ENCODE results near the gene SLC29A3. TPM values are rescaled to one million over a fixed set of nuclear protein-coding genes. Genes with fewer than 3 reads are reported as not detected.

Gene SLC29A3
- total RNA-seq, 1 experiment from 2014 or later, result 5.9 TPM

DNA sequence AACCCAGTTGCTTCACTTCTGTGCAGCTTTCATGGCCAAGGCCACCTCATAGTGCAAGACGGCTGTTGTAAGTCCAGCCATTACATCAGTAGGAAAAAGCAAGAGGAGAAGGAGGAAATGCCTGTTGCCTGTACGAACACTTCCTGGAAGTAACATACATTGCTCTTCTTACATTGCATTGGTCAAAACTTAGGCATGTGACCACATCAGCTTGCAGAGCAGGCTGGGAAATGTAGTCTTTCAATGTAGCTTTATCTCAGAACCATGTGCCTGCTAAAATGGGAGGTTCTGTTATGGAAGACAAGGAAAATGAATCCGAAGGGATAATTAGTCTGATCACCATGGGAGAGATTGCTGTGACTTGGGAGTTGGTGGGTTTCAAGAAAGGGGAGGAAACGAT is 4.3 kb downstream of the SLC29A3 start (continued):
- TF ChIP-seq, protein P1, sequence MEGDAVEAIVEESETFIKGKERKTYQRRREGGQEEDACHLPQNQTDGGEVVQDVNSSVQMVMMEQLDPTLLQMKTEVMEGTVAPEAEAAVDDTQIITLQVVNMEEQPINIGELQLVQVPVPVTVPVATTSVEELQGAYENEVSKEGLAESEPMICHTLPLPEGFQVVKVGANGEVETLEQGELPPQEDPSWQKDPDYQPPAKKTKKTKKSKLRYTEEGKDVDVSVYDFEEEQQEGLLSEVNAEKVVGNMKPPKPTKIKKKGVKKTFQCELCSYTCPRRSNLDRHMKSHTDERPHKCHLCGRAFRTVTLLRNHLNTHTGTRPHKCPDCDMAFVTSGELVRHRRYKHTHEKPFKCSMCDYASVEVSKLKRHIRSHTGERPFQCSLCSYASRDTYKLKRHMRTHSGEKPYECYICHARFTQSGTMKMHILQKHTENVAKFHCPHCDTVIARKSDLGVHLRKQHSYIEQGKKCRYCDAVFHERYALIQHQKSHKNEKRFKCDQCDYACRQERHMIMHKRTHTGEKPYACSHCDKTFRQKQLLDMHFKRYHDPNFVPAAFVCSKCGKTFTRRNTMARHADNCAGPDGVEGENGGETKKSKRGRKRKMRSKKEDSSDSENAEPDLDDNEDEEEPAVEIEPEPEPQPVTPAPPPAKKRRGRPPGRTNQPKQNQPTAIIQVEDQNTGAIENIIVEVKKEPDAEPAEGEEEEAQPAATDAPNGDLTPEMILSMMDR (IDR thresholded peaks at IDR 0.05 in 2 of 3, conservative IDR thresholded peaks at IDR 0.05 in 1 of 3; ENCODE audit: borderline replicate concordance in 1 of 3, insufficient read depth in 1 of 3, low read depth in 2 of 3, low read length in 2 of 3), result no peak
- TF ChIP-seq TCF7L2 (IDR thresholded peaks at IDR 0.05; ENCODE audit: borderline replicate concordance, extremely low read depth, insufficient read depth, insufficient read length) (no peak), EGR1 (IDR thresholded peaks at IDR 0.05; ENCODE audit: low read depth) (no peak)

DNA sequence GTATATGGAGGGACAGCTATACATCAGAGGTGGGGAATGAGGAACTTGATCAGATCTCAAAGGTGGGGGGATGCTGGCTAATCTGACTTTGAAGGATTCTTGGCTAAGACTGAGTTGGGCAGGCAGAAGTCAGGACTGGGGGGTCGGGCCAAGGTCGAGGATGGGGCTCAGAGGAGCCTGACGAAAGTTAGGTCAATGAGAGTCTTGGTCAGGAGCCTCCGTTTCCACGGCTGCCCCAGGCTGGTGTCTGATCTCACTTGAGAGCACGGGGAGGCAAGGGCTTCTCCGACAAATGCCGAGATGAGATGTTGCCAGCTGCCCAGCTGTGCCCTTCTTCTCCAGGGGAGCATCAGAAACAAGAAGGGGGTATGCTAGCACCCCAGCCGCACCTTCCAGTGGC is 5.7 kb downstream of the SLC29A3 start:
- H3K79me2 ChIP-seq (ENCODE audit: insufficient read depth, low read length), result no peaks in the 10 kb centered on the region
- no peak for DNase-seq (ENCODE audit: low read depth, low spot score)
- H3K9me2 ChIP-seq (ENCODE audit: insufficient read depth), result no peaks in the 10 kb centered on the region
- TF ChIP-seq FOSL1 (IDR thresholded peaks at IDR 0.05; ENCODE audit: low read depth) (no peak), ELF1 (IDR thresholded peaks at IDR 0.05; ENCODE audit: borderline replicate concordance, low read depth) (no peak), TCF7L2 (IDR thresholded peaks at IDR 0.05; ENCODE audit: borderline replicate concordance, extremely low read depth, insufficient read depth, insufficient read length) (no peak), SP1 (IDR thresholded peaks at IDR 0.05; ENCODE audit: low read depth) (no peak), EZH2 (IDR thresholded peaks at IDR 0.05) (no peak), EZH2phosphoT487 (IDR thresholded peaks at IDR 0.05; ENCODE audit: borderline replicate concordance) (no peak), ZNF274 (IDR thresholded peaks at IDR 0.05; ENCODE audit: low read depth, low read length) (no peak), POLR2A (IDR thresholded peaks at IDR 0.05; ENCODE audit: borderline replicate concordance, extremely low read depth, insufficient read depth, insufficient read length) (no peak), SIN3A (IDR thresholded peaks at IDR 0.05; ENCODE audit: low read depth) (no peak), ZFX (IDR thresholded peaks at IDR 0.05) (no peak), EGR1 (IDR thresholded peaks at IDR 0.05; ENCODE audit: low read depth) (no peak), RAD21 (IDR thresholded peaks at IDR 0.05; ENCODE audit: low read depth) (no peak)
- TF ChIP-seq, protein P2, sequence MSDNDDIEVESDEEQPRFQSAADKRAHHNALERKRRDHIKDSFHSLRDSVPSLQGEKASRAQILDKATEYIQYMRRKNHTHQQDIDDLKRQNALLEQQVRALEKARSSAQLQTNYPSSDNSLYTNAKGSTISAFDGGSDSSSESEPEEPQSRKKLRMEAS (IDR thresholded peaks at IDR 0.05), result no peak
- TF ChIP-seq, protein P3, sequence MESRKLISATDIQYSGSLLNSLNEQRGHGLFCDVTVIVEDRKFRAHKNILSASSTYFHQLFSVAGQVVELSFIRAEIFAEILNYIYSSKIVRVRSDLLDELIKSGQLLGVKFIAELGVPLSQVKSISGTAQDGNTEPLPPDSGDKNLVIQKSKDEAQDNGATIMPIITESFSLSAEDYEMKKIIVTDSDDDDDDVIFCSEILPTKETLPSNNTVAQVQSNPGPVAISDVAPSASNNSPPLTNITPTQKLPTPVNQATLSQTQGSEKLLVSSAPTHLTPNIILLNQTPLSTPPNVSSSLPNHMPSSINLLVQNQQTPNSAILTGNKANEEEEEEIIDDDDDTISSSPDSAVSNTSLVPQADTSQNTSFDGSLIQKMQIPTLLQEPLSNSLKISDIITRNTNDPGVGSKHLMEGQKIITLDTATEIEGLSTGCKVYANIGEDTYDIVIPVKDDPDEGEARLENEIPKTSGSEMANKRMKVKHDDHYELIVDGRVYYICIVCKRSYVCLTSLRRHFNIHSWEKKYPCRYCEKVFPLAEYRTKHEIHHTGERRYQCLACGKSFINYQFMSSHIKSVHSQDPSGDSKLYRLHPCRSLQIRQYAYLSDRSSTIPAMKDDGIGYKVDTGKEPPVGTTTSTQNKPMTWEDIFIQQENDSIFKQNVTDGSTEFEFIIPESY (IDR thresholded peaks at IDR 0.05; ENCODE audit: extremely low read depth, insufficient replicate concordance, low read length), result no peak
- TF ChIP-seq, protein P1 (IDR thresholded peaks at IDR 0.05 in 2 of 3, conservative IDR thresholded peaks at IDR 0.05 in 1 of 3; ENCODE audit: borderline replicate concordance in 1 of 3, insufficient read depth in 1 of 3, low read depth in 2 of 3, low read length in 2 of 3), result no peak
- no peak overlapping the region for H3K27ac ChIP-seq (ENCODE audit: low read depth, low read length)
- ChIA-PET POLR2A (no interaction called here), CTCF (no interaction called here), RAD21 (ENCODE audit: low non-redundant PET in 1 of 2, low total read pairs in 2 of 2, uncharacterized antibody in 2 of 2, unreplicated experiment in 2 of 2) (no interaction called here)
- peaks cover 4 to 7% of the 10 kb centered on the region in 2 experiments; a peak in 3 of 4 replicates for H3K4me1 ChIP-seq (ENCODE audit: control insufficient read depth in 1 of 2, insufficient read depth in 2 of 2, low read length in 2 of 2)
- H3K9me3 ChIP-seq (ENCODE audit: control insufficient read depth in 1 of 2, insufficient read depth in 1 of 2, low read depth in 1 of 2, low read length in 2 of 2), result no peaks in the 10 kb centered on the region
- H3K36me3 ChIP-seq (ENCODE audit: control insufficient read depth in 1 of 2, insufficient read depth in 2 of 2, low read length in 2 of 2), result no peaks in the 10 kb centered on the region
- H3K27me3 ChIP-seq (ENCODE audit: insufficient read depth, low read length), result no peaks in the 10 kb centered on the region
- ATAC-seq, result no peak
- H3K4me2 ChIP-seq (ENCODE audit: low read length), result no peak overlapping the region
- no peak overlapping the region for H3K9ac ChIP-seq (ENCODE audit: low read length)
- BruUV-seq (replicated peaks), result no TSS peak
- intact Hi-C loops (cut with micrococcal nuclease), result no loop called here
- no peaks in the 10 kb centered on the region for H4K20me1 ChIP-seq (ENCODE audit: insufficient read depth)
- no peak overlapping the region for H2AFZ ChIP-seq (ENCODE audit: low read depth, low read length, poor library complexity, severe bottlenecking)
- no peak overlapping the region for H3K4me3 ChIP-seq (replicated peaks in 1 of 2; ENCODE audit: low read depth in 1 of 2, low read length in 2 of 2)
